ENCODE results near the gene FAXDC2.

The FAXDC2 gene

GRCh38 chr5:154850255-154851062 lies at the start of gene FAXDC2:
FAXDC2 (minus strand) TSS chr5:154850603; CDS start chr5:154838178, 12,425 bp downstream.
- no peak for DNase-seq
- Histone ChIP-seq H3K4me3 (ENCODE audit: low read depth, low read length) (no peak within 1 kb of the TSS), H3K27ac (no peak within 1 kb of the TSS), H3K27me3 (ENCODE audit: insufficient read depth, low read depth, severe bottlenecking) (no peaks in the 10 kb centered on the region), H3K9me3 (ENCODE audit: severe bottlenecking) (no peaks in the 10 kb centered on the region), H3K36me3 (no peaks in the 10 kb centered on the region)
- TF ChIP-seq CTCF (IDR thresholded peaks at IDR 0.05; ENCODE audit: low read depth, low read length), result no peak

GRCh38 chr5:154900066-154900465 lies 49.7 kb upstream of the FAXDC2 start:
- no peak for TF ChIP-seq CTCF (IDR thresholded peaks at IDR 0.05; ENCODE audit: low read depth, low read length)
- Histone ChIP-seq H3K36me3 (peaks cover 88% of the 10 kb centered on the region), H3K9me3 (ENCODE audit: severe bottlenecking) (no peaks in the 10 kb centered on the region), H3K27me3 (ENCODE audit: insufficient read depth, low read depth, severe bottlenecking) (no peaks in the 10 kb centered on the region), H3K4me3 (ENCODE audit: low read depth, low read length) (no peak overlapping the region), H3K27ac (no peak overlapping the region)
- DNase-seq, result no peak

GRCh38 chr5:154899151-154899816 lies 48.9 kb upstream of the FAXDC2 start:
- Histone ChIP-seq H3K9me3 (ENCODE audit: severe bottlenecking) (no peaks in the 10 kb centered on the region), H3K36me3 (peaks cover 83% of the 10 kb centered on the region), H3K27me3 (ENCODE audit: insufficient read depth, low read depth, severe bottlenecking) (no peaks in the 10 kb centered on the region), H3K27ac (no peak overlapping the region), H3K4me3 (ENCODE audit: low read depth, low read length) (no peak overlapping the region)
- no peak for DNase-seq
- TF ChIP-seq CTCF (IDR thresholded peaks at IDR 0.05; ENCODE audit: low read depth, low read length), result no peak

- Histone ChIP-seq H3K27me3 (ENCODE audit: insufficient read depth, low read depth, severe bottlenecking) (no peaks in the 10 kb centered on the region), H3K4me3 (ENCODE audit: low read depth, low read length) (no peak overlapping the region), H3K27ac (no peak overlapping the region), H3K36me3 (peaks cover 83% of the 10 kb centered on the region), H3K9me3 (ENCODE audit: severe bottlenecking) (no peaks in the 10 kb centered on the region)
- no peak for DNase-seq
- TF ChIP-seq CTCF (IDR thresholded peaks at IDR 0.05; ENCODE audit: low read depth, low read length), result no peak
These were observed 47.8 kb upstream of the FAXDC2 start for GRCh38 chr5:154898210-154898609.

GRCh38 chr5:154896562-154897165 lies 46.3 kb upstream of the FAXDC2 start:
- Histone ChIP-seq H3K36me3 (peaks cover 81% of the 10 kb centered on the region), H3K9me3 (ENCODE audit: severe bottlenecking) (no peaks in the 10 kb centered on the region), H3K27ac (no peak overlapping the region), H3K4me3 (ENCODE audit: low read depth, low read length) (no peak overlapping the region), H3K27me3 (ENCODE audit: insufficient read depth, low read depth, severe bottlenecking) (no peaks in the 10 kb centered on the region)
- no peak for DNase-seq
- no peak for TF ChIP-seq CTCF (IDR thresholded peaks at IDR 0.05; ENCODE audit: low read depth, low read length)

Measured in WERI-Rb-1 (cell line).